ENCODE results near the gene RBM34. TPM values are rescaled to one million over a fixed set of nuclear protein-coding genes. Genes with fewer than 3 reads are reported as not detected.

RBM34 gene
- total and polyA plus RNA-seq, 2 experiments from 2014 or later, result 54.4 to 75.4 TPM

GRCh38 chr1:235152235-235152634 is 8.8 kb downstream of the RBM34 start:
- Histone ChIP-seq H3K9me2 (replicated peaks; ENCODE audit: insufficient read depth) (no peaks in the 10 kb centered on the region), H2AFZ (no peak overlapping the region), H3K9me3 (ENCODE audit: low read depth) (no peaks in the 10 kb centered on the region), H3K4me3 (no peak overlapping the region), H4K20me1 (ENCODE audit: insufficient read depth, poor library complexity, severe bottlenecking) (no peaks in the 10 kb centered on the region), H3K4me1 (ENCODE audit: insufficient read depth) (peaks cover 4% of the 10 kb centered on the region), H3K4me2 (no peak overlapping the region), H3K27me3 (no peaks in the 10 kb centered on the region), H3K79me2 (no peaks in the 10 kb centered on the region), H3K36me3 (replicated peaks; ENCODE audit: insufficient read depth, low read depth) (no peaks in the 10 kb centered on the region), H3K27ac (no peak overlapping the region)
- DNase-seq (ENCODE audit: low spot score), result no peak
- TF ChIP-seq, protein P1, sequence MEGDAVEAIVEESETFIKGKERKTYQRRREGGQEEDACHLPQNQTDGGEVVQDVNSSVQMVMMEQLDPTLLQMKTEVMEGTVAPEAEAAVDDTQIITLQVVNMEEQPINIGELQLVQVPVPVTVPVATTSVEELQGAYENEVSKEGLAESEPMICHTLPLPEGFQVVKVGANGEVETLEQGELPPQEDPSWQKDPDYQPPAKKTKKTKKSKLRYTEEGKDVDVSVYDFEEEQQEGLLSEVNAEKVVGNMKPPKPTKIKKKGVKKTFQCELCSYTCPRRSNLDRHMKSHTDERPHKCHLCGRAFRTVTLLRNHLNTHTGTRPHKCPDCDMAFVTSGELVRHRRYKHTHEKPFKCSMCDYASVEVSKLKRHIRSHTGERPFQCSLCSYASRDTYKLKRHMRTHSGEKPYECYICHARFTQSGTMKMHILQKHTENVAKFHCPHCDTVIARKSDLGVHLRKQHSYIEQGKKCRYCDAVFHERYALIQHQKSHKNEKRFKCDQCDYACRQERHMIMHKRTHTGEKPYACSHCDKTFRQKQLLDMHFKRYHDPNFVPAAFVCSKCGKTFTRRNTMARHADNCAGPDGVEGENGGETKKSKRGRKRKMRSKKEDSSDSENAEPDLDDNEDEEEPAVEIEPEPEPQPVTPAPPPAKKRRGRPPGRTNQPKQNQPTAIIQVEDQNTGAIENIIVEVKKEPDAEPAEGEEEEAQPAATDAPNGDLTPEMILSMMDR (IDR thresholded peaks at IDR 0.05; ENCODE audit: poor library complexity), result no peak
- TF ChIP-seq EZH2 (IDR thresholded peaks at IDR 0.05; ENCODE audit: borderline replicate concordance), result no peak
- no peak for TF ChIP-seq EZH2phosphoT487 (IDR thresholded peaks at IDR 0.05; ENCODE audit: low read depth, severe bottlenecking, unreplicated experiment)

- Histone ChIP-seq H3K36me3 (replicated peaks; ENCODE audit: insufficient read depth, low read depth) (no peaks in the 10 kb centered on the region), H3K9me3 (ENCODE audit: low read depth) (no peaks in the 10 kb centered on the region), H3K4me2 (no peak overlapping the region), H3K79me2 (no peaks in the 10 kb centered on the region), H3K4me3 (no peak overlapping the region), H2AFZ (no peak overlapping the region), H3K9me2 (replicated peaks; ENCODE audit: insufficient read depth) (no peaks in the 10 kb centered on the region), H3K27me3 (no peaks in the 10 kb centered on the region), H3K4me1 (ENCODE audit: insufficient read depth) (no peaks in the 10 kb centered on the region), H4K20me1 (ENCODE audit: insufficient read depth, poor library complexity, severe bottlenecking) (no peaks in the 10 kb centered on the region), H3K27ac (no peak overlapping the region)
- no peak for DNase-seq (ENCODE audit: low spot score)
- WGBS (ENCODE audit: low lambda C conversion rate, missing lambda C conversion rate), result 91% methylated on average over 2 of the region's 2 CpGs
- TF ChIP-seq, protein P1 (IDR thresholded peaks at IDR 0.05; ENCODE audit: poor library complexity), result no peak
- TF ChIP-seq EZH2phosphoT487 (IDR thresholded peaks at IDR 0.05; ENCODE audit: low read depth, severe bottlenecking, unreplicated experiment) (no peak), EZH2 (IDR thresholded peaks at IDR 0.05; ENCODE audit: borderline replicate concordance) (no peak)
These were observed 10.0 kb downstream of the RBM34 start for GRCh38 chr1:235151033-235151432.

DNA sequence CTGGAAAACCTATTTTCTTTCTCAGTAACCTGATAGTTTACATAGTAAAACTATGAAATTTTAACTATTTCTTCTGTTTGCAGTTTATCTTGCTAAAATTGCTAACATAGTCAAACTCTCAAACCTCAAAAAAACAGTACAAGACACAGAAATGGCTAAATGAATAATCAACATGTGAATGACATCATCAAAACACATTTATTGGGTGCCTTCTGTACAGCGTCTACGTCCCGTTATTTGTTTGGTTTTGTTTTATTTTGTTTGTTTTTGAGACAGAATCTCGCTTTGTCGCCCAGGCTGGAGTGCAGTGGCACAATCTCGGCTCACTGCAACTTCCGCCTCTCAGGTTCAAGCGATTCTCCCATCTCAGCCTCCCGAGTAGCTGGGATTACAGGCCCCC is 11.2 kb downstream of the RBM34 start:
- Histone ChIP-seq H3K9me2 (replicated peaks; ENCODE audit: insufficient read depth) (no peaks in the 10 kb centered on the region), H3K27ac (no peak overlapping the region), H3K4me1 (ENCODE audit: insufficient read depth) (no peaks in the 10 kb centered on the region), H3K36me3 (replicated peaks; ENCODE audit: insufficient read depth, low read depth) (no peaks in the 10 kb centered on the region), H3K9me3 (ENCODE audit: low read depth) (no peaks in the 10 kb centered on the region), H3K27me3 (no peaks in the 10 kb centered on the region), H3K4me3 (no peak overlapping the region), H3K4me2 (no peak overlapping the region), H2AFZ (no peak overlapping the region), H3K79me2 (no peaks in the 10 kb centered on the region), H4K20me1 (ENCODE audit: insufficient read depth, poor library complexity, severe bottlenecking) (no peaks in the 10 kb centered on the region)
- DNase-seq (ENCODE audit: low spot score), result no peak
- WGBS (ENCODE audit: low lambda C conversion rate, missing lambda C conversion rate), result 94% methylated on average over 9 of the region's 9 CpGs
- TF ChIP-seq EZH2phosphoT487 (IDR thresholded peaks at IDR 0.05; ENCODE audit: low read depth, severe bottlenecking, unreplicated experiment), result no peak
- TF ChIP-seq, protein P1 (IDR thresholded peaks at IDR 0.05; ENCODE audit: poor library complexity), result no peak
- TF ChIP-seq EZH2 (IDR thresholded peaks at IDR 0.05; ENCODE audit: borderline replicate concordance), result no peak

DNA sequence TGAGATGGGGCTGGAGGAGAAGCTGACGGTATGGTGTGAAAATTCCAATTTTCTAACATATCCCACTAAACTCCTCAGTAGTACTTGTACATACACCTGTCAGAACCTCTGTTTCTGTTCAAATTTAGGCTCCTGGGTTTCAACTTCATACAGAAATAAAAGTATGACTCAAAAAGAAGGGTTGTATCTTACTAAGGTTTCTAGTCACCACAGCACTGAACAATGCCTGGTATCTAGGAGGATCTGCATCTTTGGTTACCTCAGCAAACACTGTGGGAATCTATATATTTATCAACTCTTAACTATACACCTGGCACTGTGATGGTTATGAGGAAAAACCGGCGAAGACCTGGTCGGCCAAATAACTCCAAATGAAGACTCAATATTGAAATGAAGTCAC is 13.8 kb downstream of the RBM34 start:
- H3K79me2 ChIP-seq, result no peaks in the 10 kb centered on the region

More for the DNA sequence above, 13.8 kb downstream of the RBM34 start:
- Histone ChIP-seq H4K20me1 (ENCODE audit: insufficient read depth, poor library complexity, severe bottlenecking) (no peaks in the 10 kb centered on the region), H3K27me3 (no peaks in the 10 kb centered on the region), H3K4me3 (no peak overlapping the region), H3K27ac (no peak overlapping the region), H3K4me1 (ENCODE audit: insufficient read depth) (no peaks in the 10 kb centered on the region), H3K9me3 (ENCODE audit: low read depth) (no peaks in the 10 kb centered on the region), H3K9me2 (replicated peaks; ENCODE audit: insufficient read depth) (no peaks in the 10 kb centered on the region), H2AFZ (no peak overlapping the region), H3K36me3 (replicated peaks; ENCODE audit: insufficient read depth, low read depth) (no peaks in the 10 kb centered on the region), H3K4me2 (no peak overlapping the region)
- TF ChIP-seq, protein P1 (IDR thresholded peaks at IDR 0.05; ENCODE audit: poor library complexity), result no peak
- TF ChIP-seq EZH2phosphoT487 (IDR thresholded peaks at IDR 0.05; ENCODE audit: low read depth, severe bottlenecking, unreplicated experiment), result no peak
- no peak for TF ChIP-seq EZH2 (IDR thresholded peaks at IDR 0.05; ENCODE audit: borderline replicate concordance)
- WGBS (ENCODE audit: low lambda C conversion rate, missing lambda C conversion rate), result 97% methylated on average over 4 of the region's 4 CpGs
- DNase-seq (ENCODE audit: low spot score), result no peak

Measured in hepatocyte (in vitro differentiated cells).